Measurements from ENCODE around the gene SCYGR3.

Gene SCYGR3

GRCh38 chr2:227626580-227627151 is 12.0 kb upstream of the SCYGR3 start:
- TF ChIP-seq CTCF (IDR thresholded peaks at IDR 0.05) (no peak), ZFX (IDR thresholded peaks at IDR 0.05; ENCODE audit: borderline replicate concordance) (no peak)

GRCh38 chr2:227625420-227625819 is 10.8 kb upstream of the SCYGR3 start:
- TF ChIP-seq CTCF (IDR thresholded peaks at IDR 0.05) = no peak
- TF ChIP-seq ZFX (IDR thresholded peaks at IDR 0.05; ENCODE audit: borderline replicate concordance) = no peak
- H3K27ac ChIP-seq = no peak overlapping the region

More at GRCh38 chr2:227626580-227627151, 12.0 kb upstream of the SCYGR3 start:
- H3K27ac ChIP-seq = no peak overlapping the region

GRCh38 chr2:227623226-227623625 is 8.6 kb upstream of the SCYGR3 start:
- no peak overlapping the region for H3K27ac ChIP-seq
- no peak for TF ChIP-seq ZFX (IDR thresholded peaks at IDR 0.05; ENCODE audit: borderline replicate concordance)
- TF ChIP-seq CTCF (IDR thresholded peaks at IDR 0.05) = no peak

GRCh38 chr2:227617316-227618230 is 2.9 kb upstream of the SCYGR3 start, which contains the start of gene SCYGR4:
SCYGR4 (plus strand) TSS chr2:227617498; CDS start chr2:227617498, 0 bp downstream.
- H3K27ac ChIP-seq = no peak within 1 kb of the TSS

GRCh38 chr2:227616631-227617030 is 2.0 kb upstream of the SCYGR3 start:
- TF ChIP-seq CTCF (IDR thresholded peaks at IDR 0.05) = no peak
- TF ChIP-seq ZFX (IDR thresholded peaks at IDR 0.05; ENCODE audit: borderline replicate concordance) = no peak

More at GRCh38 chr2:227617316-227618230, 2.9 kb upstream of the SCYGR3 start, which contains the start of gene SCYGR4:
- TF ChIP-seq CTCF (IDR thresholded peaks at IDR 0.05) = no peak
- TF ChIP-seq ZFX (IDR thresholded peaks at IDR 0.05; ENCODE audit: borderline replicate concordance) = no peak

GRCh38 chr2:227615906-227616305 is 1.3 kb upstream of the SCYGR3 start:
- no peak overlapping the region for H3K27ac ChIP-seq
- TF ChIP-seq CTCF (IDR thresholded peaks at IDR 0.05) (no peak), ZFX (IDR thresholded peaks at IDR 0.05; ENCODE audit: borderline replicate concordance) (no peak)

More at GRCh38 chr2:227616631-227617030, 2.0 kb upstream of the SCYGR3 start:
- H3K27ac ChIP-seq = no peak overlapping the region

GRCh38 chr2:227615181-227615580 is 541 bp upstream of the SCYGR3 start:
- H3K27ac ChIP-seq = no peak overlapping the region
- TF ChIP-seq CTCF (IDR thresholded peaks at IDR 0.05) = no peak
- no peak for TF ChIP-seq ZFX (IDR thresholded peaks at IDR 0.05; ENCODE audit: borderline replicate concordance)
